ENCODE results near the gene CCDC171. TPM values are rescaled to one million over a fixed set of nuclear protein-coding genes. Genes with fewer than 3 reads are reported as not detected.

Gene CCDC171
- total RNA-seq, 4 donors from 2014 or later: 3.2 to 8.3 (median 4.5) TPM

GRCh38 chr9:15570769-15571168 lies 17.9 kb downstream of the CCDC171 start:
- TF ChIP-seq CTCF (IDR thresholded peaks at IDR 0.05): no peak
- no peak for TF ChIP-seq POLR2A (IDR thresholded peaks at IDR 0.05)
- Histone ChIP-seq H3K27me3 (no peaks in the 10 kb centered on the region), H3K9me3 (peaks cover 0 to 6% (median 0%) of the 10 kb centered on the region in 4 donors), H3K4me1 (no peaks in the 10 kb centered on the region), H3K27ac (no peak overlapping the region), H3K4me3 (no peak overlapping the region), H3K36me3 (no peaks in the 10 kb centered on the region)
- no peak for DNase-seq

- Histone ChIP-seq H3K27me3 (no peaks in the 10 kb centered on the region), H3K36me3 (no peaks in the 10 kb centered on the region), H3K4me1 (no peaks in the 10 kb centered on the region), H3K9me3 (peaks cover 0 to 6% (median 0%) of the 10 kb centered on the region in 4 donors), H3K4me3 (no peak overlapping the region), H3K27ac (no peak overlapping the region)
- DNase-seq: no peak
- TF ChIP-seq POLR2A (IDR thresholded peaks at IDR 0.05) (no peak), CTCF (IDR thresholded peaks at IDR 0.05) (no peak)
Measured at GRCh38 chr9:15572200-15572770, 19.4 kb downstream of the CCDC171 start.

- Histone ChIP-seq H3K4me1 (no peaks in the 10 kb centered on the region), H3K9me3 (no peaks in the 10 kb centered on the region), H3K27me3 (no peaks in the 10 kb centered on the region), H3K36me3 (no peaks in the 10 kb centered on the region), H3K27ac (no peak overlapping the region), H3K4me3 (no peak overlapping the region)
- no peak for DNase-seq
- TF ChIP-seq CTCF (IDR thresholded peaks at IDR 0.05) (no peak), POLR2A (IDR thresholded peaks at IDR 0.05) (no peak)
Measured at GRCh38 chr9:15576350-15577050, 23.7 kb downstream of the CCDC171 start.

- TF ChIP-seq POLR2A (IDR thresholded peaks at IDR 0.05): no peak
- no peak for TF ChIP-seq CTCF (IDR thresholded peaks at IDR 0.05)
- DNase-seq: no peak
- Histone ChIP-seq H3K4me1 (no peaks in the 10 kb centered on the region), H3K36me3 (no peaks in the 10 kb centered on the region), H3K27me3 (no peaks in the 10 kb centered on the region), H3K9me3 (no peaks in the 10 kb centered on the region), H3K4me3 (no peak overlapping the region), H3K27ac (no peak overlapping the region)
Measured at GRCh38 chr9:15578714-15579113, 25.9 kb downstream of the CCDC171 start.

GRCh38 chr9:15584379-15584778 lies 31.5 kb downstream of the CCDC171 start:
- no peak overlapping the region for H3K4me3 ChIP-seq
- no peaks in the 10 kb centered on the region for H3K9me3 ChIP-seq
- no peak overlapping the region for H3K27ac ChIP-seq
- H3K36me3 ChIP-seq: no peaks in the 10 kb centered on the region
- no peaks in the 10 kb centered on the region for H3K4me1 ChIP-seq
- TF ChIP-seq CTCF (IDR thresholded peaks at IDR 0.05) (no peak), POLR2A (IDR thresholded peaks at IDR 0.05) (no peak)
- no peak for DNase-seq
- no peaks in the 10 kb centered on the region for H3K27me3 ChIP-seq

Data from Peyer's patch (tissue), 4 donors.